ENCODE data around the gene C12orf54.
"Not testable (repeated sequence)": the region's sequence is repeated elsewhere in the genome, so short reads cannot be mapped to it uniquely, and the experiment has no call there.

The C12orf54 gene

GRCh38 chr12:48486261-48486660 lies 4.0 kb downstream of the C12orf54 start:
- Histone ChIP-seq H3K4me1 (ENCODE audit: insufficient read depth, low read length, severe bottlenecking) (no peaks in the 10 kb centered on the region), H3F3A (ENCODE audit: insufficient read depth, low read length) (no peaks in the 10 kb centered on the region), H4K20me1 (ENCODE audit: insufficient read depth, low read length) (no peaks in the 10 kb centered on the region), H3K9me3 (ENCODE audit: low read length) (no peaks in the 10 kb centered on the region), H3K27ac (ENCODE audit: low read depth, low read length, poor library complexity, severe bottlenecking) (no peak overlapping the region), H3K27me3 (ENCODE audit: insufficient read depth, low read length) (no peaks in the 10 kb centered on the region), H2AFZ (ENCODE audit: low read length) (no peak overlapping the region), H3K4me3 (ENCODE audit: low read depth, low read length, poor library complexity, severe bottlenecking) (no peak overlapping the region), H3K79me2 (ENCODE audit: insufficient read depth, low read length) (no peaks in the 10 kb centered on the region), H3K36me3 (ENCODE audit: insufficient read depth, low read length) (no peaks in the 10 kb centered on the region), H3K9me2 (ENCODE audit: low read depth, low read length) (no peaks in the 10 kb centered on the region), H3K4me2 (ENCODE audit: low read length) (no peak overlapping the region), H3K9ac (ENCODE audit: low read length) (no peak overlapping the region)
- TF ChIP-seq CTCF (IDR thresholded peaks at IDR 0.05; ENCODE audit: low read length) (no peak), EZH2 (IDR thresholded peaks at IDR 0.05; ENCODE audit: borderline replicate concordance, low read length) (no peak)

DNA sequence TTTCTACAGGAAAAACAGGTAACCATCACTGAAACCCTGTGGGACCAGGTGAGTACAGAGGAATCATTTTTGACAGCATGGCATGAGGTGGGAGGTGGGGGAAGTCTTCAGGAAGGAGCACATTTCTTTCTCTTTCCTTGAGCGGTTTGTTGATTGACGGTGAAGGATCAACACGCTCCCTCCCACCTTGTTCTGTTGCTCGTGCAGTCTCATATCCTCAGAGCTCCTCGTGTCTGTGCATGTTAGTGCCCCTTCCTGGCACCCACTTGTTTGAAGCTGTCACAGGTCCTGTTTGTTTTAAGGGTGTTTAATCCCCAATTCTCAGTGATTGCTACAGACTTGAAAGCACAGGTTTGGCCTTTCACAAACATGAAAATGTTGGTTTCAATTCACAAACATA lies 4.4 kb downstream of the C12orf54 start:
- Histone ChIP-seq H3F3A (ENCODE audit: insufficient read depth, low read length) (no peaks in the 10 kb centered on the region), H3K4me1 (ENCODE audit: insufficient read depth, low read length, severe bottlenecking) (no peaks in the 10 kb centered on the region)

GRCh38 chr12:48489012-48489411 lies 6.7 kb downstream of the C12orf54 start:
- H3K9me2 ChIP-seq (ENCODE audit: low read depth, low read length) = no peaks in the 10 kb centered on the region
- no peaks in the 10 kb centered on the region for H3K4me1 ChIP-seq (ENCODE audit: insufficient read depth, low read length, severe bottlenecking)
- H3K36me3 ChIP-seq (ENCODE audit: insufficient read depth, low read length) = no peaks in the 10 kb centered on the region
- H3K27ac ChIP-seq (ENCODE audit: low read depth, low read length, poor library complexity, severe bottlenecking) = no peak overlapping the region
- no peak overlapping the region for H3K9ac ChIP-seq (ENCODE audit: low read length)
- H3K79me2 ChIP-seq (ENCODE audit: insufficient read depth, low read length) = no peaks in the 10 kb centered on the region
- H3K27me3 ChIP-seq (ENCODE audit: insufficient read depth, low read length) = no peaks in the 10 kb centered on the region
- no peak overlapping the region for H3K4me3 ChIP-seq (ENCODE audit: low read depth, low read length, poor library complexity, severe bottlenecking)
- no peaks in the 10 kb centered on the region for H4K20me1 ChIP-seq (ENCODE audit: insufficient read depth, low read length)
- no peak for TF ChIP-seq EZH2 (IDR thresholded peaks at IDR 0.05; ENCODE audit: borderline replicate concordance, low read length)
- no peak for TF ChIP-seq CTCF (IDR thresholded peaks at IDR 0.05; ENCODE audit: low read length)
- H3K9me3 ChIP-seq (ENCODE audit: low read length) = no peaks in the 10 kb centered on the region
- H3F3A ChIP-seq (ENCODE audit: insufficient read depth, low read length) = no peaks in the 10 kb centered on the region
- H3K4me2 ChIP-seq (ENCODE audit: low read length) = no peak overlapping the region
- no peak overlapping the region for H2AFZ ChIP-seq (ENCODE audit: low read length)

More for the DNA sequence above, 4.4 kb downstream of the C12orf54 start:
- Histone ChIP-seq H3K4me2 (ENCODE audit: low read length) (no peak overlapping the region), H3K27ac (ENCODE audit: low read depth, low read length, poor library complexity, severe bottlenecking) (no peak overlapping the region), H3K4me3 (ENCODE audit: low read depth, low read length, poor library complexity, severe bottlenecking) (no peak overlapping the region), H3K79me2 (ENCODE audit: insufficient read depth, low read length) (no peaks in the 10 kb centered on the region), H3K9me3 (ENCODE audit: low read length) (no peaks in the 10 kb centered on the region), H3K27me3 (ENCODE audit: insufficient read depth, low read length) (no peaks in the 10 kb centered on the region), H4K20me1 (ENCODE audit: insufficient read depth, low read length) (no peaks in the 10 kb centered on the region), H3K36me3 (ENCODE audit: insufficient read depth, low read length) (no peaks in the 10 kb centered on the region), H2AFZ (ENCODE audit: low read length) (no peak overlapping the region), H3K9ac (ENCODE audit: low read length) (no peak overlapping the region), H3K9me2 (ENCODE audit: low read depth, low read length) (no peaks in the 10 kb centered on the region)
- no peak for TF ChIP-seq EZH2 (IDR thresholded peaks at IDR 0.05; ENCODE audit: borderline replicate concordance, low read length)

DNA sequence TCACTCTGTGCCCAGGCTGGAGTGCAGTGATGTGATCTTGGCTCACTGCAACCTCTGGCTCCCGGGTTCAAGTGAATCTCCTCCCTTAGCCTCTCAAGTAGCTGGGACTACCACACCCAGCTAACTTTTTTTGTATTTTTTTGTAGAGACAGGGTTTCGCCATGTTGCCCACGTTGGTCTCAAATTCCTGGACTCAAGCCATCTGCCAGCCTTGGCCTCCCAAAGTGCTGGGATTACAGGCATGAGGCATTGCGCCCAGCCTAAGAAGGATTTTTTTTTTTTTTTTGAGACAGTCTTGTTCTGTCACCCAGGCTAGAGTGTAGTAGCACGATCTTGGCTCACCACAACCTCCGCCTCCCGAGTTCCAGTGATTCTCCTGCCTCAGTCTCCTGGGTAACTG lies 7.2 kb downstream of the C12orf54 start:
- not testable (repeated sequence) for H3K9me3 ChIP-seq (ENCODE audit: low read length); H3K9ac ChIP-seq (ENCODE audit: low read length); H4K20me1 ChIP-seq (ENCODE audit: insufficient read depth, low read length); H3K36me3 ChIP-seq (ENCODE audit: insufficient read depth, low read length); H3F3A ChIP-seq (ENCODE audit: insufficient read depth, low read length); H3K4me2 ChIP-seq (ENCODE audit: low read length); H3K4me1 ChIP-seq (ENCODE audit: insufficient read depth, low read length, severe bottlenecking); H3K27me3 ChIP-seq (ENCODE audit: insufficient read depth, low read length); H3K4me3 ChIP-seq (ENCODE audit: low read depth, low read length, poor library complexity, severe bottlenecking); H2AFZ ChIP-seq (ENCODE audit: low read length); H3K79me2 ChIP-seq (ENCODE audit: insufficient read depth, low read length); H3K27ac ChIP-seq (ENCODE audit: low read depth, low read length, poor library complexity, severe bottlenecking); H3K9me2 ChIP-seq (ENCODE audit: low read depth, low read length)

GRCh38 chr12:48500281-48500680 lies 18.0 kb downstream of the C12orf54 start:
- H3K9ac ChIP-seq (ENCODE audit: low read length); H3K9me3 ChIP-seq (ENCODE audit: low read length); H3K36me3 ChIP-seq (ENCODE audit: insufficient read depth, low read length); H3K27ac ChIP-seq (ENCODE audit: low read depth, low read length, poor library complexity, severe bottlenecking); H4K20me1 ChIP-seq (ENCODE audit: insufficient read depth, low read length); H3K79me2 ChIP-seq (ENCODE audit: insufficient read depth, low read length); H3K27me3 ChIP-seq (ENCODE audit: insufficient read depth, low read length); H3K4me3 ChIP-seq (ENCODE audit: low read depth, low read length, poor library complexity, severe bottlenecking); H3K9me2 ChIP-seq (ENCODE audit: low read depth, low read length); H3F3A ChIP-seq (ENCODE audit: insufficient read depth, low read length); H2AFZ ChIP-seq (ENCODE audit: low read length); H3K4me2 ChIP-seq (ENCODE audit: low read length); H3K4me1 ChIP-seq (ENCODE audit: insufficient read depth, low read length, severe bottlenecking): not testable (repeated sequence)

GRCh38 chr12:48506836-48507235 lies 24.5 kb downstream of the C12orf54 start:
- not testable (repeated sequence) for H3K36me3 ChIP-seq (ENCODE audit: insufficient read depth, low read length); H3K4me3 ChIP-seq (ENCODE audit: low read depth, low read length, poor library complexity, severe bottlenecking); H3K9me2 ChIP-seq (ENCODE audit: low read depth, low read length); H3K27ac ChIP-seq (ENCODE audit: low read depth, low read length, poor library complexity, severe bottlenecking); H2AFZ ChIP-seq (ENCODE audit: low read length); H3K4me1 ChIP-seq (ENCODE audit: insufficient read depth, low read length, severe bottlenecking); H3K79me2 ChIP-seq (ENCODE audit: insufficient read depth, low read length); H3K9ac ChIP-seq (ENCODE audit: low read length); H3K9me3 ChIP-seq (ENCODE audit: low read length); H4K20me1 ChIP-seq (ENCODE audit: insufficient read depth, low read length); H3F3A ChIP-seq (ENCODE audit: insufficient read depth, low read length); H3K27me3 ChIP-seq (ENCODE audit: insufficient read depth, low read length); H3K4me2 ChIP-seq (ENCODE audit: low read length)

Data from OCI-LY1 (cell line).